Measurements from ENCODE around the gene PLCH1.

GRCh38 chr3:155712008-155712407 is 32.9 kb downstream of the PLCH1 start:
- TF ChIP-seq EZH2 (IDR thresholded peaks at IDR 0.05; ENCODE audit: borderline replicate concordance, low read depth, low read length, severe bottlenecking) (no peak), CTCF (IDR thresholded peaks at IDR 0.05; ENCODE audit: borderline replicate concordance, extremely low read depth, low read length, poor library complexity, severe bottlenecking) (no peak)

All from DND-41 (cell line).